ENCODE measurements around the gene PABPN1L. TPM values are rescaled to one million over a fixed set of nuclear protein-coding genes. Genes with fewer than 3 reads are reported as not detected.
A peak's percentile ranks its signal among the peaks of the same experiment; 100 is the strongest.

PABPN1L gene
- total and polyA plus RNA-seq, 12 donors, result 0.21 TPM; not detected in 11

DNA sequence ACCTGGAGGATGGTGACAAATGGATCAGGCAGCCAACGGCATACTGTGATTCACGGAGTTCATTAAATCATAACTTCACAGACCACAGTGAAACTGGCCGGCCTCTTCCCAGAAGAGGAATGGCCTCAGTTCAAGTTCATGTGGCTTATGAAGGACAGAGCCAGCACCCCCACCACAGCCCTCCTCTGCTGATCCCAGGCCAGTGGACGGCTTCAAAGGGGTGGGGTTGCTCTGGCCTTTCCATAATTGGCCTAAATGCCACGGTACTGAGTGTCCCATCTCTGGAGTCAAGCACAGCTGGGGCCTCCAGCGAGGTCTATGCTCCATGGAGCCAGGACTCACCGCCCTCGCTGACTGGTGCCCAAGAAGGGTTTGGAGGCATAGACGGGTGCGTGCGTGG is 31.1 kb downstream of the PABPN1L start:
- H3K4me1 ChIP-seq, result peaks cover 0 to 4% (median 0%) of the 10 kb centered on the region in 9 donors
- TF ChIP-seq CTCF (IDR thresholded peaks at IDR 0.05), result no peak
- no peak overlapping the region for H3K4me3 ChIP-seq
- H3K27ac ChIP-seq, result no peak overlapping the region
- ATAC-seq, result peak in 1 of 8 donors; percentile 26
- intact Hi-C loops (cut with DNase I), result no loop called here
- no peak for DNase-seq
- H3K36me3 ChIP-seq, result peaks cover 0 to 48% (median 9%) of the 10 kb centered on the region in 9 donors
- WGBS, 2 donors, result 83 to 86% methylated on average over 11 of the region's 11 CpGs
- no peaks in the 10 kb centered on the region for H3K9me3 ChIP-seq
- H3K27me3 ChIP-seq, result no peaks in the 10 kb centered on the region

DNA sequence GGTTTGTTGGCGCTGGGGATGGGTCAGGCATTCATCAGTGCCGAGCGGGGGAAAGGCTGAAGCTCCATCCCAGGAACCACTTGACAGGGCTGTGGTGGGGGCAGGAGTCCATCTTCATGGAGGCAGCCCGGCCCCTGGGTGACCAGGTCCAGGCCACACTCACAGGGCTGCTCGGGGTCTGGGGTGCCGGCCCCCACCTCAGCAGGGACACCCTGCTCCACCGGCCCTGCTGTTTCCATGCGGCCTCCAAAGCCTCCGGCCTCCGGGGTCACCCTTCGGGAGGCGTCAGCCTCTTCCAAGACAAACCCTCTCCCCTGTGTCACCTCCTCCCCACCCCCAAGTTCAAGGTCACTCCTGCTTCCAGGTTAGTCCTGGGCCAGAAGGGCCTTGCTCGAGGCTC is 31.8 kb downstream of the PABPN1L start:
- intact Hi-C loops (cut with DNase I), result no loop called here
- H3K4me1 ChIP-seq, result no peaks in the 10 kb centered on the region
- H3K27me3 ChIP-seq, result no peaks in the 10 kb centered on the region
- 95% methylated on average over 13 of the region's 13 CpGs for WGBS, 2 donors
- H3K36me3 ChIP-seq, result peaks cover 0 to 46% (median 4%) of the 10 kb centered on the region in 9 donors
- no peak for TF ChIP-seq CTCF (IDR thresholded peaks at IDR 0.05)
- no peaks in the 10 kb centered on the region for H3K9me3 ChIP-seq
- no peak overlapping the region for H3K27ac ChIP-seq
- H3K4me3 ChIP-seq, result no peak overlapping the region
- ATAC-seq (no peak), DNase-seq (no peak)

GRCh38 chr16:88833086-88833485 is 33.4 kb downstream of the PABPN1L start:
- peaks cover 0 to 43% (median 0%) of the 10 kb centered on the region in 9 donors for H3K36me3 ChIP-seq
- 96 to 97% methylated on average over 12 to 13 of the region's 13 CpGs for WGBS, 2 donors

DNA sequence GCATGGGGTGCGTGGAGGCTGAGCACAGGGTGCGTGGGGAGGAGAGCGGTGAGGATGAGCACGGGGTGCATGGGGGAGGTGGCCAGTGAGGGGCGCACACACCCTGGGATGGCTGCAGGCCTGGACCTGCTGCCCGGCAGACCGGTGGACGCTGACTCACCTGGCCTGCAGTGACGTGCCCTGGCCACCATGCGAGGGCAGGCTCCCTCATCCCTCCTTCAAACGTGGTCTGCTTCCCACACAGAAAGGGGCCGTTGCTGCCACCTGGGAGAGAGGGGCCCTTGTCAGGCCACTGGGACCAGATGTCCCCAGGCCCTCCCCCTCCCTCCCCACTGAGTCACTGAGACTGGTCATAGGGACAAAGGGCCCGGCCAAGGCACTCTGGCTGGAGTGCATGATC is 34.6 kb downstream of the PABPN1L start:
- DNase-seq, result no peak
- Histone ChIP-seq H3K27me3 (no peaks in the 10 kb centered on the region), H3K4me1 (no peaks in the 10 kb centered on the region), H3K36me3 (peaks cover 0 to 48% (median 0%) of the 10 kb centered on the region in 9 donors), H3K4me3 (no peak overlapping the region), H3K27ac (no peak overlapping the region), H3K9me3 (no peaks in the 10 kb centered on the region)
- intact Hi-C loops (cut with DNase I), result no loop called here
- WGBS, 2 donors, result 78 to 85% methylated on average over 12 to 13 of the region's 13 CpGs
- no peak for ATAC-seq
- TF ChIP-seq CTCF (IDR thresholded peaks at IDR 0.05), result no peak

More at GRCh38 chr16:88833086-88833485, 33.4 kb downstream of the PABPN1L start:
- Histone ChIP-seq H3K4me3 (no peak overlapping the region), H3K27ac (no peak overlapping the region), H3K9me3 (no peaks in the 10 kb centered on the region), H3K4me1 (no peaks in the 10 kb centered on the region), H3K27me3 (no peaks in the 10 kb centered on the region)
- no peak for DNase-seq
- no peak for TF ChIP-seq CTCF (IDR thresholded peaks at IDR 0.05)
- intact Hi-C loops (cut with DNase I), result no loop called here
- ATAC-seq, result no peak

All from heart right ventricle (tissue), 16 donors.